NCI-H1694 treated with DMSO at 0.1 percent for 48 hours (cell line): ENCODE measurements around the gene TMEM178A.

Experiments
- DNase-seq: peaks from one replicate; lab custom pipeline; 2025; lab: John Stamatoyannopoulos, UW

Gene TMEM178A

GRCh38 chr2:39743269-39743776, 77.6 kb downstream of the TMEM178A start:
- no peak for DNase-seq

DNA sequence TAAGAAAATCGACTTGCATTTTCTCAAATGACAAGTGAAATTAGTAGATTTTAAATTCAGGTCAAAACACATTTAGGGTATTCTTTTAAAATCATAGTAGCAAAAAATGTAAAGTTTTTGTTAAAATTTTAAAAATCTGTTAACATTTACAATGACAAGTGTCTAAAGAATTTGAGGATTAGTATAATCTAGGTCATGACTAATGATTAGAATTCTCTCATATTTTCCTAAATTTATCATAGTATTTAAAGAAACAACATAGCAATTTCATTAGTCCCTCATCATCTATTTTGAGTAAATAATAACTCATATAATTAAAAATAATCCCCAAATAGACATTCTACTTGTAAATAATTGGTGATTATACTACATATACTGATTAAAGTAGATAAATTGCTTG, 89.7 kb downstream of the TMEM178A start:
- DNase-seq = no peak

DNA sequence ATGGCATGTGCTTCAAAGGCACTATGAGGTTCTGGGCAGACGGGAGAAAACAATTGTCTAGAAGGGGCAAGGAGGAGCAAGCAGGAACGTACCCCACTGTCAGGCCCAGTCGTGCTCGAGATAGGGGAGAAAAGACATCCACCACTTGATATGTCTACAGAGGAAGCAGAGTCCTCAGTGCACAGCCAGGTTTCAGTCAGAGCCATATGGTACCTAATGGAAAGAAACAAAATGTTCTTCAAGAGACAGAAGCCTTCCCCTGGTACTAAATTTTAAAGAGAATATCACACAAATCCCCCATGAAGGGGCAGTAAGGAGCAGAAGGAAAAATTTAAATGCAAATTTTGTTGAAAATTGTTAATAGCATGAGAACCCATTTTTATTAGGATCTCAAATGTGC, 91.4 kb downstream of the TMEM178A start:
- DNase-seq = no peak

- no peak for DNase-seq
Observed at GRCh38 chr2:39762448-39762847, 96.7 kb downstream of the TMEM178A start.
